HG03521 (cell line): ENCODE data around the gene PSEN1.

Experiments used
- ATAC-seq: cut with Tn5 transposase; IDR thresholded peaks from one replicate; pipeline ENCODE4 v1.9.1; 2021; ENCODE audit warnings: mild to moderate bottlenecking, moderate library complexity; ENCODE audit not compliant: unreplicated experiment

Gene PSEN1

GRCh38 chr14:73211251-73212040 is 75.1 kb downstream of the PSEN1 start:
- no peak for ATAC-seq

GRCh38 chr14:73216030-73216429 is 79.7 kb downstream of the PSEN1 start:
- no peak for ATAC-seq

- ATAC-seq: no peak
Observed at GRCh38 chr14:73217411-73217810, 81.1 kb downstream of the PSEN1 start.

- ATAC-seq: no peak
Observed at GRCh38 chr14:73220061-73220460, 83.8 kb downstream of the PSEN1 start.

- ATAC-seq: no peak
Observed at GRCh38 chr14:73220634-73221033, 84.3 kb downstream of the PSEN1 start.

GRCh38 chr14:73221945-73222344 is 85.6 kb downstream of the PSEN1 start:
- no peak for ATAC-seq

- ATAC-seq: no peak
Observed at GRCh38 chr14:73223049-73223448, 86.7 kb downstream of the PSEN1 start.

GRCh38 chr14:73225496-73225895 is 89.2 kb downstream of the PSEN1 start:
- ATAC-seq: no peak

GRCh38 chr14:73227812-73228781 is 91.8 kb downstream of the PSEN1 start:
- no peak for ATAC-seq

GRCh38 chr14:73230051-73230450 is 93.7 kb downstream of the PSEN1 start:
- ATAC-seq: no peak

- ATAC-seq: no peak
Observed at GRCh38 chr14:73231981-73232851, 95.9 kb downstream of the PSEN1 start.

GRCh38 chr14:73232984-73233383 is 96.7 kb downstream of the PSEN1 start:
- ATAC-seq: no peak

GRCh38 chr14:73233564-73233963 is 97.3 kb downstream of the PSEN1 start:
- no peak for ATAC-seq

GRCh38 chr14:73234029-73234428 is 97.7 kb downstream of the PSEN1 start:
- no peak for ATAC-seq

GRCh38 chr14:73234586-73235394 is 98.5 kb downstream of the PSEN1 start:
- no peak for ATAC-seq

GRCh38 chr14:73235531-73236155 is 99.3 kb downstream of the PSEN1 start:
- no peak for ATAC-seq

- ATAC-seq: no peak
Observed at GRCh38 chr14:73236157-73236556, 99.8 kb downstream of the PSEN1 start.

- ATAC-seq: no peak
Observed at GRCh38 chr14:73236752-73237218, 100.5 kb downstream of the PSEN1 start.

GRCh38 chr14:73237219-73237785 is 101.0 kb downstream of the PSEN1 start, which contains the start of gene PAPLN:
TSS of gene PAPLN (plus strand) at chr14:73237506. CDS start at chr14:73239779, 2,273 bp downstream.
- no peak for ATAC-seq
